CD4-positive, alpha-beta T cell treated with Interleukin-1 beta for 1 hour (primary cell): ENCODE results near the gene SUN3.

Experiments used
- DNase-seq, 2 donors: peaks; one replicate each; pipeline ENCODE4 v3.0.0-alpha.2; 2020 to 2022

Gene SUN3, protein sequence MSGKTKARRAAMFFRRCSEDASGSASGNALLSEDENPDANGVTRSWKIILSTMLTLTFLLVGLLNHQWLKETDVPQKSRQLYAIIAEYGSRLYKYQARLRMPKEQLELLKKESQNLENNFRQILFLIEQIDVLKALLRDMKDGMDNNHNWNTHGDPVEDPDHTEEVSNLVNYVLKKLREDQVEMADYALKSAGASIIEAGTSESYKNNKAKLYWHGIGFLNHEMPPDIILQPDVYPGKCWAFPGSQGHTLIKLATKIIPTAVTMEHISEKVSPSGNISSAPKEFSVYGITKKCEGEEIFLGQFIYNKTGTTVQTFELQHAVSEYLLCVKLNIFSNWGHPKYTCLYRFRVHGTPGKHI

DNA sequence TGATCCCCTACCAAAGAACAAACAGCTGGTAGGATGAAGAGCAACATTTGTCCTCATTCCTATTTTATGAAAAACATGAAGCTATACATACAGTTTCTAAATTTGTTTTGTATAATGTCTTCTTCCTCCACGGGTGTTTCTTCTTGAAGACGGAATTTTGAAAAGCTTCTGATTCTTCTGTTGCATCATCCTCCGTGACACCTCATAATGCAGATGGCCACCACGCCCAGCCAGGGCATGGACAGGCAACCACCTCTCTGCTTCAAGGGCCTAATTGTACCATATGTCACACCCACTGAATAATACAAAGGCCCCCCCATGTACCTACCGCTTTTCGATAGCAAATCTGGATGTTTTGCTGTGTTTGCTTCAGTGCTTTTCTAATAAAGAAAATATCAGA lies at the start of gene SUN3:
Gene SUN3, minus strand, starts transcription at position 170 of the 400 bp plus-strand sequence. Its CDS starts 169 bp downstream, at position 1.
- DNase-seq: no peak

DNA sequence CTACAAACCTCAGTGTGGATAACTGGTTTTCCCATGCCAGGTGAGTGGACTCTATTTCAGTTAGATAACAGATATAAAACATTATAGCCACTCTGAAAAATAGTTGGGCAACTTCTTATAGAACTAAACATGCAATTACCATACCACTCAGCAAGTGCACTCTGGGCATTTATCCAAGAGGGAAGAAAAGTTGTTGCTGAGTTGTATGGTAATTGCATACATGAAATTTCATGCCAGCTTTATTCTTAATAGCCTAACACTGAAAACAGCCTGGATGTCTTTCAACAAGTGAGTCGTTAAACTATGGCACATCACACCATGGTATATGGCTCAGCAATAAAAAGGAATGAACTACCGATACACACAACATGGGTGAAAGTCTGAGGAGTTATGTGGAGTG lies 49.6 kb upstream of the SUN3 start:
- no peak for DNase-seq

DNA sequence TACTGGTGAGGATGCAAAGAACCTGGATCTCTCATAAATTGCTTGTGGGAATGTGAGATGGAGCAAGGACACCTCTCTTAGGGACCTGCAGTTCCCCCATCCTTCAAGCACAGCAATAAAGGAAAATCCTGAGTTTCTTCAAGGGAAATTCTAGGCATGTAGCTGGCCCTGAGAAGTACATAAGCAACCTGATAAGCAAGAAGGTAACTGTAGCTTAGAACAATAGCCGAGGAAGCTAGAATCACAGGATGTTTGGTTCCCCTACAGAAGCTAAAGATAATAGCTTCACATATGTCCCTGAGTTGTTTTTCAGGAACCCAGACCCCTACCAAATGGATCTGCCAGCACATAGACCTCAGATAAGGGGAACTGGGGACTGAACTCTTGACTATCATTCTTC lies 48.5 kb upstream of the SUN3 start:
- no peak for DNase-seq

DNA sequence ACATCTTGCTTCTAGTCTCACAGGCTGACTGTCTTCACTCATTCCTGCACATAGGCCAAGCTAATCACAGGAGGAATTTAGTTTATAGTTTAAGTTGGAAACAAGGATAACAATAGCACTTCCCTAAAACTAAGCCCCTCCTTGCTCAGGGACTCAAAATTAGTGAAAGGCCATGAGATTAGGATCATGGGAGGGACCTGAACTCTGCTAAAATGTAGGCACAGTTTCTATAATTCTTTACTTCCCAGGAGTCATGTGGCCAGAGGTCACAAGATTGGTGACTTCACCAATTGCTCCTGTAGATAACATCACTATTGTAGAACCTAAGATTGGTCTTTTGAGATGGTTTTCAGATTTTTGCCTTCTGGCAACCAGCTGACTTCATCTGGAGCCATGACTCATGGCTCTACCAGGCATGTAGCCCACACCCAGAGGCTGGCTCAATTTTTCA lies 45.3 kb upstream of the SUN3 start:
- no peak for DNase-seq

DNA sequence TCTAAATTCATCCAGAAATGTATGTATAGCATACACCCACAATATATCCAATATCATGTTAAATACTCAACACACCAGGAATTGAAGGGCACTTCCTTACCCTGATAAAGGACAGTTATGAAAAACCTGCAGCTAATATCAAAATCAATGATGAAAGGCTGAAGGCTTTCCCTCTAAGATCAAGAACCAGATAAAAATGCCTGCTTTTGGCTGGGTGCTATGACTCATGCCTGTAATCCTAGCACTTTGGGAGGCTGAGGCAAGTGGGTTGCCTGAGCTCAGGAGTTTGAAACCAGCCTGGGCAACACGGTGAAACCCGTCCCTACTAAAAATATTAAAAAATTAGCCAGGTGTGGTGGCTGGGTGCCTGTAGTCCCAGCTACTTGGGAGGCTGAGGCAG lies 38.6 kb upstream of the SUN3 start:
- no peak for DNase-seq

DNA sequence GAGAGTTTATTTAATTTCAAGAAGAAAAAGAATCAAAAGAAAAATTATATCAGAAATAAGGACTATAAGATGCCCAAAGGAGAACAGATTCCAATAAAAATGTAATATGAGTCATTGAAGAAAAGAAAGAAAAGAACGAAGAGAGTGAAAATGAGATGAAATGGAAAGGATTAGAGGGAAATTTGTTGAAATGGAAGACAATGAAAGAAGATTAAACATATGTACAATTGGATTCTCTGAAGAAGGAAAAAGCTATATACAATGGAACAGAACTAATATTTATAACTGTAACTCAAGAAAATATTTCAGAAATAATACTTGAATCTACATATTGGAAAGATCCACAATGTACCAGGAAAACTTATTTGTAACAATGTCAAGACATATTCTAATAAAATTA lies 35.1 kb upstream of the SUN3 start:
- DNase-seq: no peak

DNA sequence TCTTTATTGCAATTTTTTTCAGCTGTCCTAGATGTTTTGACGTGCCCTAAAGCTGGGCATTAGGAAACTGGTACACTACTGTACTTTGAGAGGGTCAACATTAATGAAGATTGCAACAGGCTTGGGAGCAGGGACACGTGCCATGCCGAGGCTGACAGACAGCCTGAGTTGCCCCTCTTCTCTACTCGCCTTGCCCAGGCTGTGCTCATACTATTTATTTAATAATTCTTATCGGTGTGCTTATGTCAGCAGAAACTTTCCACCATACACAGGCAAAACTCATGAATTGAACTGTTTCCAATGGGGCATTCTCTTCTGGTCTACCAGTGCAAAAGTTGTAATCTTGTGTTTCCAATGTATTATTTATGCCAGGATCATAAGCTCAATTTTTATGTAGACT lies 30.8 kb upstream of the SUN3 start:
- no peak for DNase-seq

DNA sequence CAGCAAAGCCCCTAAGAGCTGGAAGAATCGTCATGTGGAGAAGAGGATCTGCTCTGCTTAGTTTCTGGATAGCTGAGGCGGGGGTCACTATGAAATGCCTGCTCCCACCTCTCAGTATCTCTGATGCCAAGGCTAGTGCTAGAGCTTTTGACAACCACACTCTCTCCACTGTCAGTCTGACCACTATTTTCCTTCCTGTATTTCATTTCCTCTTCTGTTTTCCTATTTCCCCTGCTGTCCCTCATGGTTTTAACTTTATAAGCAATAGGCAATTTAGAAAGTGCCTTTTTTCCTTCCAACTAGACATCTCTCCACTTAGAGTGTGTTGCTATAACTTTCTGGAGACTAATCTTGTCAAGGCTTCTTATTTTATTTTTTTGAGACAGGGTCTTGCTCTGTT lies 30.1 kb upstream of the SUN3 start:
- no peak for DNase-seq

DNA sequence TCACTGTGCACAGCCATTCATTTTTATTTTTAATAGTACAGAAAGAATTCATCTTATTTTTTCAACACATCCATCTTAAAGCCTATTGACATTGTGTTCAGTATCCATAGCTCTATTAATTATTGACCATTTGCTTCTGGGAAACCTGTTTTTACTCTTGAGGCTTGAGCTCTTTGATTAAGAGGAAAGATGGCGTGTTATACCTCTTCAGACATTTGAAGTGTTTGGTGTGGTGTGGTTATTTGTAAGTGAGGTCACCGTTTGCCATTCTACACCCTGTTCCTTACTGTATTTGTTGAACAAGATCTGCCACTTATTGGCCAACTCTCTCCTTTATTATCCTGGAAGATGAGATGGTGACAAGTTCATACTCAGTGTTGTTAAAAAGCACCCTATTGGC lies 24.8 kb upstream of the SUN3 start:
- no peak for DNase-seq

DNA sequence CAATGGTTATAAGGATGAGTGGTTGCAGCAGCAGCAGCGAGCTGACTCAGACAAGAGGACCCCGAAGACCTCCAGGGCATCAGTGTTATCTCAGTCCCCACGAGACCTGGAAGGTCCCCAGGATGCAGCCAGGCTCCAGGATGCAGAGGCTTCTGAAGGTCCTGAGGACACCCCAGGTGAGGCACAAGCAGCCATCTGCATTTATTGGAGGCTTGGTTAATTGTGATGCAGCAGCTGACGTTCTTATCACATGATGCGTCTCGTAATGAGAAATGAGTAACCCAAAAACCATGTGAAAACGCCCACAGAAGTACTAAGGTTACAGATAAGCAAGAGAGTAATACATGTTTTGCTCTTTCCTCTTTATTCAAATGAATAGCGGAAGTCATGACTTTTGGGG lies 23.8 kb upstream of the SUN3 start:
- peak in 1 of 2 donors; percentile 8 for DNase-seq

DNA sequence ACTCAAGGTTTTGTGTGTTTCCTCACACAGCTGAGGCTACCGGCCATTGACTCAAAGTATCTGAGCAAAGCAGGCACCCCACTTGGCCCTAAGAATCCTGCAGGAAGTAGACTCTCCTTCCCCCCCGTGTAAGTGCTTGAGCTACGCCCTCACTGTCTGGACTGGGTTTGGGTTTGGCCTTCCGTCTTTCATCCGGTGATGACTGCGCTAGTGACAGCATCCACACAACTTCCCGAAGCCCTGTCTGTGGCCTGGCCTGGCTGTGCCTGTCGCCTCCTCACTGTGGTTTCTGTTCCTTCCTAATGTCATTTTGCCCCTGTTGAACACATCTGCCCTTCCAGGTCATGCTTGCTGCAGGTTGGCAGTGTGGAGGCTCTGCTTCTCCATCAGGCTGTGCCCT lies 20.9 kb upstream of the SUN3 start:
- DNase-seq: peak; percentile 8 to 38

DNA sequence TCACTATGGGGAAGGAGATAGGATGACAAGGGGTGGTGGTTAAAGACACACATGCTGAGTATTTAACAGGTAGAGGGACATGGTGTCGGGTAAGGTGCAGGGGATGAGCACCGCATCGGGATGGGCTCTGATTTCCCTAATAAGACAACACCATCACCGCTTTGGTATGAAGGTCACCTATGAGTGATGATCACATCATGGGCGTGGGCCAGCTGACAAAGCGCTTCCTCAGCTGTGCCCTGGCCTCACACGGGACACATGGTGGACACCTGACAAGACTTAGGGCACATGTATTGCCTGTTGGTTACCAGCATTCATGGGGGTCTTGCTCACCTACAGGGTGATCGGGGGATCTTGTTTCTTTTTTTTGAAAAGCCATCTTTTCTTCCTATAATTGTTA lies 19.2 kb upstream of the SUN3 start:
- no peak for DNase-seq

DNA sequence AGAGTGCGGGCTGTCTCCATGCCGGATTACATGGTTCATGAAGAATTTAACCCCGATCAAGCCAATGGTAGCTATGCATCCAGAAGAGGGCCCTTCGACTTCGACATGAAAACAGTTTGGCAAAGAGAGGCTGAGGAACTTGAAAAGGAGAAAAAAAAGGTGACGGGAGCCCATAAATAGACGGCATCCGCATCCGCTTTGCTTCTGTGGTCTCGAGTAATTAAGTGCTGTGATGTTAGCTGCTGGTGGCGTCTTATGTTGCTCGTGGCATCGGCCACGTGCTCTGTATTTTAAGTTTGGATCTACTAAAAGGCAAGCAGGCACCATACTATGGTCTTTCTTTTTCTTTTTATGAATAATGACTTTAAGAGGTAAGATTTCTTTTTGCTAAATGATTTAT lies 17.6 kb upstream of the SUN3 start:
- DNase-seq: peak; percentile 31 to 44

DNA sequence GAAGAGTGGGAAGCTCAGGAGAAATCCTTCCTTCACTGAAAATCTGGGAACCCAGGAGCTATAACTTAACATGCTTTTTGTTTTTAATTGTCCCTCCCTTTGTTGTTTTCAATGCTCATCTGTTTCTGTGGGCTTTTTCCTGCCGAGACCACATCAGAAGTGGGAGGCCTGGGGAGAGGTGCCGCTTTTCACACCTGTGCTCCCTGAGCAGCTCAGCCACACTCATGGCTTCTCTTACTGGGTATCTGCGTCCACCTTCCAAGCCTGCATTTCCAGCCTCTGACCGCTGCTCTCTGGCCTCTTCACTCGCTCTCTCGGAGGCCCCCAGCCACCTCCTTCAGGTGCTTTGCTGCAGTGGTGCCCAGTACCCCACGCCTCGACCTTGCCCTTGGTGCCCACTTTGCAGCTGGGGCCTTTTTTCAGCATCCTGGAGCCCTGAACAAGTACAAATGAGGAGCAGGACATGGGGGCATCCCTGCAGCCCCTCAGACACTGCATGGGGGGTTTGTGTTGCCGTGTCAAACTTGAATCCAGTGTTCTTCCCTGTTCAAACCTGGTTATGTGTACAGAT lies 16.4 kb upstream of the SUN3 start:
- DNase-seq: peak; percentile 6 to 16

DNA sequence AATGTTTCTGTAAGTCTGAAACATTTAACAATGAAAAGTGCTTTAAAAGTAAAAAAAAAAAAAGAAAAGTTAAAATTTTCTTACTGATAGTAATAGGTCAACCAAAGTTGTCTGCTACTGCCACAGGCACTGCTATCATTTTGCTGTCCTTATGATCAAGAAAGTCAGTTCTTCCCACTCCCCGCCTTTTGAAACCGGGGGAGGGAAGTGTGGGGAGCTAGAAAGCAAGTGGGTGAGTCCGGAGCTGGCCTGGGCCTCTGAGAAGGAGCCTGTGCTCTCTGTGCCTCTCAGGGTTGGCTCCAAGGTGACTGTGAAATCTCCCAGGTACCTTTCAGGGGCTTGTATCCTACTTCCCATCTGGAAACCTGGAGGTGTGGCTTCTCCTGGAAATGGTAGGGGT lies 13.7 kb upstream of the SUN3 start:
- DNase-seq: no peak

DNA sequence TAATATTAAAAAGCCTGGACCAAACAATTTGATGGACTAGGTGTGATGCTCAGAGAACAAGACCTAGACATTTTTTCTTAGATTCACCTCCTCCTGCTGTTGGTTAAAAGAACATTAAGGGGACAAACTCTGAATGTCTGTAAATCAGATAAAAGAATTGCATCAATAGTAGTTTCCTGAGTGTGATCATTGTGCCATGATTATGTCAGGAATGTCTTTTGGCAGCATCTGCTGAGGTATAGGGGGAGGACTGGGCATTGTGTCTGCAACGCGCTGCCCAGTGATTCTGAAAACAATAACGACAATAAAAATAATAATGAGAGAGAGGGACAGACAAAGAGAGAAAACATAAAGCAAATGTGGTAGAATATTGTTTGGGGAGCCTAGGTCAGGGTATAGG lies 13.3 kb upstream of the SUN3 start:
- no peak for DNase-seq

DNA sequence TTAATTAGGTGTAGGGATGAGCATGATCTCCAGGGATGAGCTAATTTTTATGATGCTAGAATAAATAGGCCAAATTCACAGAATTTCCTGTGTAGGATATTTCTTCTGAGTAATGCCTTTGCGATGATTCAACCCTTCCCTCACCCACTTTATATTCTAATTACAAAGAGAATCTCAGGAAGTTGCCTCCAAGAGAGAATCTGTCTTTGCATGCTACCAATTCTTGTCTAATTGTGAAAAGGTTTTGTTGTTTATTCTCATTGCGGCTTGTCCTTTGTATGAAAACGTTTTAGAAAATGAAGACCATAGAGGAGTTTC lies 12.7 kb upstream of the SUN3 start:
- DNase-seq: no peak

DNA sequence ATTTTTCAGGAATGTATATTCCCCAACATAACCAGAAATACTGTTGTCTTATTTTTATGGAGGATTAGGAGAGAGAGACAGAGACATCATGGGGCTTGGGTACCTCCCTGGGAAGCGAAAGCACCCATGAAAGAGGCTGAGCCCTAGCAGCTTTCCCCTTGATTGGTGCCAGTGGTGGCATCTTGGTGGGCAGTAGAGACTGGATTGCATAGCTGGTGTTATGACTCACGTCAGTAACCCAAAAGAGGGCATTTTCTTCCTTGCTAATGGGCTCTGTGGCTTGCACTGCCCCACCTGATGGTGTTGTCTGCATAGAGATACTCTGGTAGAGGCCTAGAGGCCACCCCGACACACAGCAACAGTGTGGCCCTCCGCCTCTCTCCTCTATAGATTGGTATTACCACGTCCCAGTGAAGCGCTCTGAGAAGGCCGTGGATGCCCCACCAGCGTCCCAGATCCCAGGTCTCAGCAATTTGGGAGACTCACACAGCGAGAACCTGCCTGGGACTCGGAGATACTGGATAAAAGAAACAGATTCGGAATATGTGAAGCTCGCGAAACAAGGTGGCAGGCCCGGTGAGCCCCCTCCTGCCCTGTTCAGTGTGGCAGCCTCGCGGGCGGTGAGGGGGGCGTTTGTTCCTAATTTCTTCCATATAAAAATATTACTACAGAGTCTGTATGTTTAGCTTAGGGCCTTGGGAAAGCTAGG lies 12.2 kb upstream of the SUN3 start:
- no peak for DNase-seq

DNA sequence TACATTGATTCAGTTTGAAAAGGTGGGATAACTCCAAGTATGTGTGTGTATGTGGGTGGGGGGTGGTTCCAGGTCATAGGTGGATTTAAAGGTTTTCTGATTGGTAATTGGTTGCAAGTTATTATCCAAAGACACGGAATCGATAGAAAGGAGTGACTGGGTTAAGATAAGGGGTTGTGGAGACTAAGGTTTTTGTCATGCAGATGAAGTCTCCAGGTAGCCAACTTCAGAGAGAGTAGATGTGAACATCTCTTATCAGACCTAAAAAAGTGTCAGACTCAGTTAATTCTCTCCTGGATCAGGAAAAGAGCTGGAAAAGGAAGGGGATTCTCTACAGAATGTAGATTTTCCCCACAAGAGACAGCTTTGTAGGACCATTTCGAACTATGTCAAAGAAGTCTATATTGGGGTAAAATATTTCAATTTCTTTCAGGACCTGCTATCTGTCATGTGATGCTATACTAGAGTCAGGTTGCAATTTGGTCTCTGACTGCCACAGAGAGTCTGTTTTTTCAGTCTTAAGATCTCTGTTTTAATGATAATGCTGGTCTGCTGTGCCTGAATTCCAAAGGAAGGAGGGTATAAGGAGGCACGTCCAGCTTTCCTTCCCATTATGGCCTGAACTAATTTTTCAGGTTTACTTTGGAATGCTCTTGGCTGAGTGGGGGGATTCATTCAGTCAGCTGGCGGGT lies 10.1 kb upstream of the SUN3 start:
- no peak for DNase-seq

DNA sequence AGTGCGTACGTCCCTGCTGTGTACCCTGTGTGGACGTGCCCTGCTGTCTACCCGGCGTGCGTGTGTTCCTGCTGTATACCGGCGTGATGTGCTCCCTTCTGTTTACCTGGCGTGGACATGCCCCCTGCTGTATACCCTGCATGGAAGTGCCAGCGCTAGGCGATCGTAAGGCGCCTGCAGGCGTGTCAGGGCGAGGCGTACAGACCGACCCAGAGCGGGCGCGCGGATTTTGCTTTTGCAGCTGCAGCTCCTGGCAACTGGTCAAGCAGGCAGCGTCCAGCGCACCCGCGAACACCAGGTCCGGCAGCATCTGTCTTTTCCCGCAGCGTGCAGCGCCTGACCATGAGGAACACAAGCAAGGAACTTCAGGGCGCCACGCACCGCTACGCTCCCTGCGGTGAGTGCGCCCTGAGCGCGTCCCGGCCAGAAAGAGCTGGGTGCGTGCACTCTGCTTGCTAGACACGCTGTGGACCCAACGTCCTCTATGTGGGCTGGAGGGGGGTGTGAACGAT lies 7.1 kb upstream of the SUN3 start:
- peak in 1 of 2 donors; percentile 4 for DNase-seq

DNA sequence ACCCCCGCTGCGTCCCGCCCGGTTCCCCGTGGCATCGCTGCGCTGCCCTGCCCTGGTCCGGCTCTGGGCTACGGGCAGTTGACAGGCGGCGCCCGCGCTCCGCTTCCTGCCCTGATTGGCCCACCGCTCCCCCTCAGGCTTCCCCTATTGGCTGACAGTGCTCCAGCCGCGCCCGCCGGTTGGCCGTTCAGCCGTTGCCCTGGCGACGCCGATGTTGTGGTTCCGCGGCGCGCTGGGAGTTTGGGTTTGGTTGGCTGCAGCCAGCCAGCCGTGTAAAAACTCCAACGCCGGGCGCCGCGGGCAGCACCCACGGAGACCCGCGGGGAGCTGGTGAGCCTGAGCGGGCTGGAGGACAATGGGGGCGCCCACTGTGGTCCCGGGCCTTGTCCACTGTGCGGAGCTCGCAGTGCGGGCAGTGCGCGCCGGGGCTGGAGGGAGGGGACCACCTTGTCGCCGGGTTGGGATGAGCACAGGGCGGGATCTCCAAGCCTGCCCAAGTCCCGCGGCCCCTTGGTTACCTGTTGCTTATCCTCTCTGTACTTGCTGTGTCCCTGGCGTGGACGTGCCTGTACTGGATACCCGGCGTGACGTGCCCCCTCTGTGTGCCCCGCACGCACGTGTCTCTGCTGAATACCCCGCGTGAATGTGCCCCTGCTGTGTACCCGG lies 6.5 kb upstream of the SUN3 start, which contains the start of gene C7orf57:
Gene C7orf57, plus strand, starts transcription at position 243 of the 666 bp plus-strand sequence. CDS start 766 bp downstream, outside the sequence.
- DNase-seq: peak; percentile 89 to 91

DNA sequence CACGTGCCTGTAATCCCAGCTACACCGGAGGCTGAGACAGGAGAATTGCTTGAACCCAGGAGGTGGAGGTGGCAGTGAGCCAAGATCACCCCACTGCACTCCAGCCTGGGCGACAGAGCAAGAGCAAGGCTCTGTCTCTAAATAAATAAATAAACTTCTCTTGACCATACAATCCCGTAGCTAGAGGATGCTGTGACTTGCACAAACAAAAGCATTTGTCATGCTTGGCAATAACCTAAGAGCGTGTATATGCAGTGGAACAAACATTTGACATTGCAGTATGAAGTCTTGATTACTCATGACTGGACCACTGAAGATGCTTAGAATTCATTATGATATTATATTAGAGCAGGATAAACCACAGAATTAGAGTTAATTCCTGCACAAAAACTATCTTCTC lies 5.0 kb upstream of the SUN3 start:
- no peak for DNase-seq

DNA sequence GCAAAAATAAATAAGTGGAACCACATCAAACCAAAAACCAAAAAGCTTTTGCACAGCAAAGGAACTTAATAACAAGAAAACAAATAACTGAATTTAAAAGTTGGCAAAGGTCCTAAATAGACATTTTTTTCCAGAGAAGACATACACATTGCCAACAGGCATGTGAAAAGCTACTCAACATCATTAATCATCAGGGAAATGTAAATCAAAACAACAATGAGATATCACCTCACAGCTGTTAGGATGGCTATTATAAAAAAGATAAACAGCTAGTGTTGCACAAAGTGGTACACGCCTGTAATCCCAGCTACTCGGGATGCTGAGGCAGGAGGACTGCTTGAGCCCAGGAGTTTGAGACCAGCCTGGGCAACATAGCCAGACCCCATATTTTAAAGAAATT lies 2.2 kb upstream of the SUN3 start:
- no peak for DNase-seq
